HG02678 (cell line): Measurements from ENCODE around the gene UBXN6.

Experiments
- ATAC-seq: cut with Tn5 transposase; IDR thresholded peaks from one replicate; pipeline ENCODE4 v1.9.1; 2021; ENCODE audit warnings: mild to moderate bottlenecking, moderate library complexity; ENCODE audit not compliant: unreplicated experiment

Gene UBXN6, protein sequence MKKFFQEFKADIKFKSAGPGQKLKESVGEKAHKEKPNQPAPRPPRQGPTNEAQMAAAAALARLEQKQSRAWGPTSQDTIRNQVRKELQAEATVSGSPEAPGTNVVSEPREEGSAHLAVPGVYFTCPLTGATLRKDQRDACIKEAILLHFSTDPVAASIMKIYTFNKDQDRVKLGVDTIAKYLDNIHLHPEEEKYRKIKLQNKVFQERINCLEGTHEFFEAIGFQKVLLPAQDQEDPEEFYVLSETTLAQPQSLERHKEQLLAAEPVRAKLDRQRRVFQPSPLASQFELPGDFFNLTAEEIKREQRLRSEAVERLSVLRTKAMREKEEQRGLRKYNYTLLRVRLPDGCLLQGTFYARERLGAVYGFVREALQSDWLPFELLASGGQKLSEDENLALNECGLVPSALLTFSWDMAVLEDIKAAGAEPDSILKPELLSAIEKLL

DNA sequence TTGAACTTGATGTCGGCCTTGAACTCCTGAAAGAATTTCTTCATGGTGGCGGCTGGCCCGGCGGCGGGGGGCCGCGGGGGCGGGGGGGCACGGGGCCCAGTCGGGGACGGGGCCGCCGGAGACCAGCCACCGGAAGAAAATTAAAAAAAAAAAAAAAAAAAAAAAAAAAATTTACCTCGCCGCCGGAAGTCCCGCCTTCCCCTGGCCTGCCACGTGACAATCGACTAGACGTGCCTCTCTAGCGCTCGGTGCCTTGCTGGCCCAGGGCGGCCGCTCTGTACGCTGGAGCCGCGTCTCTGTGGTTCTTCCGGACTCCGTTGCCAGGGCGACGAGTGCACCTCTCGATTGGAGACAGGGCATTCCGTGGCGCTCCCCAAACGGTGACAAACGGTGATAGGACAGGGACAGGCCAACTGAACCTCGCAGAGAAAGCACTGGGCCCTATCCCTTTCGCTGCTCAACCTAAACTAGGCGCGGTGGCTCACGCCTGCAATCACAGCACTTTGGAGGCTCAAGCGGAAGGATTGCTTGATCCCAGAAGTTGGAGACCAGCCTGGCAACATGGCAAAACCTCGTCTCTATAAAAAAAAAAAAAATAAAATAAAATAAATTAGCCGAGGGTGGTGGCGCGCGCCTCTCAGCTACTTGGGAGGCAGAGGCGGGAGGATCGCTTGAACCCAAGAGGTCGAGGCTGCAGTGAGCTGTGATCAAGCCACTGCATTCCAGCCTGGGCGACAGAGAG lies at the start of gene UBXN6:
Gene UBXN6 (minus strand): TSS at position 141 of the 742 bp plus-strand sequence. CDS start 97 bp downstream, at position 44.
- peak; percentile 95 for ATAC-seq

DNA sequence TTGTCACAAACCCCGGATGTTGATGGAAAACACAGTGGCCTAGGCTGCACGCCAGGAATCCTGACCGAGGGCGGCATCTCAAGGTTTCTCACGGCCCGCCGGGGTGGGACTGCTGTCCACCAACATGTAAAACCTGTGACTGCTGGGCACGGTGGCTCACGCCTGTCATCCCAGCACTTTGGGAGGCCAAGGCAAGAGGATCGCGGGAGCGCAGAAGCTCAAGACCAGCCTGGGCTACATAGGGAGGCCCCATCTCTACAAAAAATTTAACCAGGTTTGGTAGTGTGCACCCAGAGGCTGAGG lies 49.5 kb upstream of the UBXN6 start:
- ATAC-seq, result no peak

DNA sequence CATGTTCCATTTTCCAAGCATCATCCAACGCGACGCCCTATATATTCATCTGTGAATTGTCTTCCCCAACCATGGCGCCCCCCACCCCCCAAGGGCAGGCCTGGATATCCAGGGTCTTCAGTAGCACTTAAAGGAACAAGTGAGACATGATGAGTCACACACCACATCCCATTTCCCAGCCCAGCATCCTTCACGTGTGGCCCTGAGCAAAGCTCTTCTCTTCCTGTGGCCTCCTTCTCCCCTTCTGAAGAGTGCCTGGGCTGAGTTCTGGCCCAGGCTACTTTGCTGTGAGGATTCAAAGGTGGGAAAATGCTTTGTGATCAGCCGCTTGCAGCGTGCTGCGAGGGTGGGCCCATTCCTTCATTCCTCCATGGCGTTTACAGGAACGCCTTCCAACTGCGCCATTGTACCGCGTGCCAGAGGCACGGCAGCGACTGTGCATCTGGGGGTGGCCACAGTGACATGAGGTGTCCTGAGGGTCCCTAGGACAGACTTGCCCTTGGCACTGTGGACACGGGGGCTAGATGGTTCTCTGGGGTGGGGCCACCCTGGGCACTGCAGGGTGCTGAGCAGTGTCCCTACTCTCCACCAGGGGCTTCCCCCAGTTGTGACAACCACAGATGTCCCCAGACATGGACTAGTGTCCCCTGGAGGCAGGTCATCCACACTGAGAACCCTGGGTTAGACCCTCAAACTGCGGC lies 49.0 kb upstream of the UBXN6 start:
- ATAC-seq, result no peak

DNA sequence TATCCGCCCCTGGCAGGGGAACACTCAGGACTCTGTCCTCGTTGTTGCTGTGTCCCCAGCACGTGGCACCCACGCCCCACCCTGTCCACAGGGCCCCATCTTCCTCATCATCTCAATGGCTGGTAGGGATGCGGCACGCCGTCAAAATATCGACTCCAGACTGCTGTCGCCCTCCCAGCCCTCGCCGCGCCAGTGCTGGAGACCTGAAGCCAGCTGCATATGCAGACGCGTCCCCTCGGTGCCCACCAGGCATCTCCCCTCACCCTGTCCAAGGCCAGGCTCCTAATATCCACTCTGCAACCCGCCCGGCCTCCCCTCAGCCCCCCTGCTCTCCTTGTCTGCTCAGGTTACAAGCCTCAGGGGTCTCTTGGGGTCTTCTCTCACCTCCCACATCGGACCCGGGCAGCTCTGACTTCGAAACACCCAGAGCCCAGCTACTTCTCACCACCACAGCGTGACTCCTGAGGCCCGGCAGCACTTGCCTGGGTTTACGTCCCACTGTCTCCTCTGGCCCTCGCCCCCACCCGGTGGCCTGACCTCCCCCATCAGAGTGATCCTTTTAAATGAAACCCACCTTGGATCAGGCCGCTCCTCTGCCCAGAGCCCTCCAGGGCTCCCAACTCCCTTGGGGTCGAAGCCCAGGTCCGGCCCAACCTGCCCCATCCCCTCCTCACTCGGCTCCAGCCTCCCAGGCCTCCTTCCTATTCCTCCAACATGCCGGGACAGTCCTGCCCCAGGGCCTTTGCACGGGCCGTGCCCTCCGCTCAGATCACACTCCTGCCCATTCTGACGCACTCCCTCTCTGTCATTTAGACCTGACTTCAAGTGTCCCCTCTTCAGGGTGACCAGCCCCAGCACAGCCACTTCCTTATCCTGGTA lies 48.2 kb upstream of the UBXN6 start:
- no peak for ATAC-seq

DNA sequence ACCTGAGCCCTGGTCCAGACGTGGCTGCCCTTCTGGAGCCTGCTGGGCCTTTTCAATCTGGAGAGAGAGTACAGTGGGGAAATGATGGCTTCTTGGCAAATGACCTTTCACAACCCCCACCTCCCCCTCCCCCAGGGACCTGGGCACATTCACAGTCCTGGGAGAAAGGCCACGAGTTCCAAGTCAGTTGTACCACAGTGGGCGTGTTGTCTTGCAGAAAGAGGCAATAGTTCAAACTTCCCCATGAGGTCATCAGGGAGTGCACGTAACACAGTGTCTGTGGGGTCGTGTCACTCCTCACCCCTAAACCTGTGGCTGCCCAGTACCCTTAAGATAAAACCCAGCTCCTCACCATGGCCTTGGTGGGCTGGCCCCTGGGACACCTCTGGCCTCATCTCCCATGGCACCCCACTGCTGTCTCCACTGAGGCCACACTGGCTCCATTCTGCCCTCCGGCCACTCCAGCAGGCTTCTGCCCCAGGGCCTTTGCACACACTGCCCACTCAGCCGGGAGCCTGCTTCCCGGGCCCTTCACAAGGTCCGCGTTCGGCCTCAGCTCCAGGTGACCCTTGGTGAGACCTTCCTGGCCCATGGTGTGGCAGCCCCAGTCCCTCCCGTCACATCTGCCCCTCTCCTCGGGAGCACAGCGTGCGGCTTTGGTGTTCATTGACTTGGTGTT lies 47.4 kb upstream of the UBXN6 start:
- ATAC-seq, result no peak

DNA sequence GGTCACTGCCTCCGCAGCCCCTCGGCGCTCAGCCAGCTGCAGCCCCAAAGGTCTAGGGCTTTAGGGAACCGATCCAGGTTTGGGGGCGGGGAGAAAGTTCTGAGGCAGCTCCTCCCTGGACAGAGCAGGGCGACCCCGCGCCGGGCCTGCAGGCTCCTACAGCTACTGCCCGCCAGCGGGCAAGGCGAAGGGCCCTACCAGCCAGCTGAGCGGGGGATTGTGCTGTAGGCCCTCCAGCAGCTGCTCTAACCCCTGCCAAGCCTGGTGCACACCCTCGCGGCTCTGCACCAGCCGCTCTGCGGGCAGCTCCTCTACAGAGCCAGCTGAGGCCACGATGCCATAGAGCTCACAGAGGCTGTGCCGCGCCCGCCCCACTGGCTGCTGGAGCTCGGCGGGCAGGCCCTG lies 46.7 kb upstream of the UBXN6 start:
- no peak for ATAC-seq

DNA sequence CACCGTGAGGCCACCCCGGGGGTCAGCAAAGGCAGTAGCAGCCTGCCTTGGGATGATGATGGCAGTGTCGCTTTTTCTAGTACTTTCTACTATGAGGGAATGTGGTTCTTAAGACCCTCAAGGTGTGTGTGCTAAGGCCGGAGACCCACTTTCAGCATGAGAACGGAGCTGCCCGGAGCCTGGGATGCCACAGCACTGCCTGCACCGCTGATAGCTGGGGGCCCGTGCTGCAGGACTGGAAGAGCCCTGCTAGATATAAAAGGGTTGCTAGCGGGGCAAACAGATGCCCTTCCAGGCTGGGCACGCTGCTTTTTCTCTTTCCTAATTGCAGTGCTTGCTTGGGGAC lies 46.2 kb upstream of the UBXN6 start:
- no peak for ATAC-seq

DNA sequence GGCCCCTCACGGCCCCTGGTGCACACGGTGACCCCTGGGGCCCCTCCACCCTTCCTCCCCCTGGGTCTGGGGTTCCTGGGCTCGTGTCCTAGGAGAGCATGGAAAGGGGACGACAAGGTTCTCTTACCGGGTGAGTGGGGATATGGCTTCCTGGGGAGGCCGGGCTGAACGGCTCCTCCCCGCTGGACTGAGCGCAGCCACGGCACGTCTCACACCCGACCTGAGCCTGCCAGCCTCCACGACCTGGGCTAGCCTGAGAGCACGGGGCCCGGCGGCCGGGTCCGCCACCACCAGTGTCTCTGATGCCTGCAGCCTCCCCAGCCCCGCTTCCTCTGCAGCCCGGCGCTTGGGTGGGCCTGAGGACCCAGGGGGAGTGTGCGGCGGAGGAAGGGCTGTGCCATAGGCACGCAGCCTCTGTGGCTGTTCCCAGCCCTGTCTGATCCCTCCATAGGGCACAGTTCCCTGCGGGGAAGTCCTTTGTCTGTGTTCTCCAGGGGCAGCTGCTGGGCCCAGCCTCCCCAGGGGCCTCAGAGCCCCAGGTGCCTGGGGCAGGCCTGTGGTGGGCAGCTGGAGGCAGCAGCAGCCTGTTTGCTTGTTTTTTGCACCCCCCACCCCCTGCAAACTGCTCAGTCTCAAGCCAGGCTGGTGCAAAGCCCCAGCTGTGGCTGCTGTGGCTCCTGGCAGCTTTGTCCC lies 45.7 kb upstream of the UBXN6 start:
- no peak for ATAC-seq

DNA sequence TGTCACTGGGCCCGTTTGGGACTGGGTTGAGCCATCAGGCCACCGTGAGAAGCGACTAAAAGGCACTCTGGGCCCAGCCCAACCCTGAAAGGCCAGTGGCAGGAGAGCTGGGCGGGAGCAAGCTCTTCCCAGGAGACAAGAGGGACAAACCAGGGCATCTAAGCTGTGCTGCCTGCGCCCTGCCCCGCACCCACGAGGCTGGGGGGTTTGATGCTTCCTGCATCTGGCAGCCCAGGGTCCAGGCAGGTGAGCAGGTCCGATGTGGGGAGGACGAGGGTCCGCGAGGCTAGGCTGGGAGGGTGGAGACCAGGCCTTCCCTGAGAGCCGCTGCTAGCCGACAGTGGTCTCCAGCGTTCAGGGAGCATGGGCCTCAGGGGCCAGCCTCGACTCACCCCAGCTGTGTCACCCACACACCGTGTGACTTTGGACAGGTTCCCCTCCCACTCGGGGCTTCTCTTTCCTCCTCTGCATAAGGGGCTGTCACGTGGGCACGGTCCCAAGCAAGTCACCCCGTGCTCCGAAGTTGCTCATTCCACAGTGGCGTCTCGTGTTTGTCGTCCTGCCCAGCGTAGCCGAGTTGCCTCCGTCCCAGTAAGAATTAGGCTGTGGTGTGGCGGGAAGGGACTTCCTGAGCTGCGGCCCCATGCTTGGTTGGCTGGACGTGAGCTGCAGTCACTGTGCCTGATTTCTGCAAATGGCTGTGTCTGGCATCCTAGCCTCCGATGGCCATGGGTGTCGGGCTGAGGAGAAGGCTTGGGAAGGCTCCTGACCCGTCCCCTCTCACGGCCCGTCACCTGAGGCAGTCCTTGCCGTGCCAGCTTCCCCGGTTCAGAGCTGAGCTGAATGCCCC lies 44.9 kb upstream of the UBXN6 start:
- ATAC-seq, result no peak

DNA sequence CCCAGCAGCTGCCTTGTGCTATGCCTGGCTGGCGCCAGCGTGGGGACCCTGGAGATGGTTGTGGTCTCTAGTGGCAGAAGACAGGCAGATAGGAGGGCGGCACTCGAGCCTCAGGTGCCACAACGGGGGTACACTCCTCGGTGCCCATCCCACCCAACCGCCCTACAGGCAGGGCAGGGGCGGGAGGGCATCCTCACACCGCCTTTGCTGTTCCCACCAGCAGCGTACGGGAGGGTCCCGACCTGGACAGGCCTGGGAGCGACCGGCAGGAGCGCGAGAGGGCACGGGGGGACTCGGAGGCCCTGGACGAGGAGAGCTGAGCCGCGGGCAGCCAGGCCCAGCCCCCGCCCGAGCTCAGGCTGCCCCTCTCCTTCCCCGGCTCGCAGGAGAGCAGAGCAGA lies 44.1 kb upstream of the UBXN6 start:
- no peak for ATAC-seq

DNA sequence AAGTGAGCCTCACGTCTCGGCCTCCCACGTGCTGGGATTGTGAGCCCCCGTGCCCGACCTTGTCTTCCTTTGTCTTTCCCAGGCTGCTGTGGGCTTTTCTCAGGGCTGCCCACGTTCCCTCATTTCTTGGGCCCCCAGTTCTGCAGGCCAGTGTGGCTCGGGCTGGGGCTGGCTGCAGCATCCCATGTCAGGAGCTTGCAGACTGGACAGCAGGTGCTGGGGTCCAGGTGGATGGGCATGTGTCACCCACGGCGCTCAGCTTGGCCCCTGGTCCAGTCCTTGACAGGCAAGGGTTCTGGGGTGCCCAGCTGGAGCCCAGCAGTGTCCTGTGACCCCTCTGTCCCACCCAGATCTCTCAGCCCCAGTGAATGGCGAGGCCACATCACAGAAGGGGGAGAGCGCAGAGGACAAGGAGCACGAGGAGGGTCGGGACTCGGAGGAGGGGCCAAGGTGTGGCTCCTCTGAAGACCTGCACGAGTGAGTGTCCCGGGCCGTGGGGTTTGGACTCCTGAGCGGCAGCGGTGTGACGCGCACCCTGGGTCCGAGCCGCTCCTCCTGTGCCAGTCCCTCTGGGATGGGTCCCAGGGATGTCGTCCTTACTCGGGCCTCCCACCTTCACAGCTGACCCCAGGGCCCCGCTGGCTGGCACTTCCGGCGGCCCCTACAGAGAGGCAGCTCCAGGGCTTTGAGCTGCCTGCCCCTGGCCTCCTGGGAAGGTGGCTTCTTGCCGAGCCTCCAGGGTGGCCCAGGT lies 43.4 kb upstream of the UBXN6 start:
- no peak for ATAC-seq

DNA sequence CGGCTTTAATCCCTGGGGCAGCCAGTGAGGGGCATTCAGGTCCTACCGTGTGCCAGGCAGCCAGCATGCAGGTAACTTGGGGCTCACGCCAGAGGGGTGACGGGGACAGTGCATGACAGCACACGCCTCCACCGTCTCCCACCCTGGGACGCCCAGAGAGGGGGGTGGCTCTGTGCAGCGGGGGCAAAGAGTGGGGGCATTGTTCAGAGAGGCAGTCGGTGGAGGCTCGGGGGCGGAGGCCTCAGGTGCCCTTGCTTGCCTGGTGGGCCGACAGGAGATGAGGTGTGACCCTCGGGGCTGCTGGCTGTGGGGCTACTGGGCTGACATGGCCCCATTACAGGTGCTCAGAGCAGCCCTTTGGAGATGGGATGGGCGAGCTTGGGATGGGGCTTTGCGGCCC lies 42.3 kb upstream of the UBXN6 start:
- ATAC-seq, result no peak

DNA sequence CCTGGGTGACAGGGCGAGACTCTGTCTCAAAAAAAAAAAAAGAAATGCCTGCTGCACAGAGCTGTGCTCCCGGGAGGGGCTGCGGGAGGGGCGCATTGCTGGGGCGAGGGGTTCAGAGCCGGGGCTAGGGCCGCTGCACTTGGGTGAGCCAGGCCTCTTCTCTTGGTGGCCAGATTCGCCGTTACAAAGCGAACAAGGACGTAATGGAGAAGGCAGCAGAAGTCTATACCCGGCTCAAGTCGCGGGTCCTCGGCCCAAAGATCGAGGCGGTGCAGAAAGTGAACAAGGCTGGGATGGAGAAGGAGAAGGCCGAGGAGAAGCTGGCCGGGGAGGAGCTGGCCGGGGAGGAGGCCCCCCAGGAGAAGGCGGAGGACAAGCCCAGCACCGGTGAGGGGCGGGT lies 41.7 kb upstream of the UBXN6 start:
- no peak for ATAC-seq

DNA sequence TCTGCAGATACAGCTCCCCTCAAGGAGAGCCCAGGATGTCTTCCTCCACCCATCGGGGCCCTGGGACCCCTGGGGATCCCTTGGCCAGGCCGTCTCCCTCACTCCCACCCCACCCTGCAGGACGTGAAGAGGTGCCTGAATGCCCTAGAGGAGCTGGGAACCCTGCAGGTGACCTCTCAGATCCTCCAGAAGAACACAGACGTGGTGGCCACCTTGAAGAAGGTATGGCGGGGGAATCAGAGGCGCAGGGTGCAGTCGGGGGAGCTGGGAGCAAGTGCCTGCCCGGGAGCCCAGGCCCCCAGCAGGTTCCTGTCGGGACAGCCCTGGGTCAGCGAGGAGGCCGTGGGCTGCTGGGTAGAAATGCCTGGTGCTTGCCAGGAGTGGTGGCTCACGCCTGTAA lies 41.1 kb upstream of the UBXN6 start:
- ATAC-seq, result no peak

DNA sequence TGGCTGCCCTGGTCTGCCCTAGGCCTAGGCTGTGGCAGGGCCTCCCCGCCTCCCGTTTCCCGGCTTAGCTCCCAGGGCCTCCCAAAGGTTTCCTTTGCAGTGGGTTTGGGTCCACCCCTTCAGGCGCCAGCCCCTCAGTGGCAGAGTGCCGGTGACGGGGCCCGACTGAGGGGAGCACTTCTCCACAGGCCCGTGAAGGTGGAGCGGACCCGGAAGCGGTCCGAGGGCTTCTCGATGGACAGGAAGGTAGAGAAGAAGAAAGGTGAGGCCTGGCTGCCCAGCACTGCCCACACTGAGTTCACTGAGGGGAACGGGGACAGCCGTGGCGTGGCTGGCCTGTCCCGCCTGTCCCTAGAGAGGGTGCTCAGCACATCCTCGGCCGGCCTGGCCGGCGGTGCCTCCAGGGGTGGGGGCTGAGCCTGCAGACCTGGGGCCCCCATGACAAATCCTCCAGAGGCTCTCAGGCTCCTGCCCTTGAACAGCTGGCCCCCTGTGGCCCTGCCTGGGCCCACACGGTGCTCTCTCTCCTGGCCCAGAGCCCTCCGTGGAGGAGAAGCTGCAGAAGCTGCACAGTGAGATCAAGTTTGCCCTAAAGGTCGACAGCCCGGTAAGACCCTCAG lies 40.3 kb upstream of the UBXN6 start:
- no peak for ATAC-seq

DNA sequence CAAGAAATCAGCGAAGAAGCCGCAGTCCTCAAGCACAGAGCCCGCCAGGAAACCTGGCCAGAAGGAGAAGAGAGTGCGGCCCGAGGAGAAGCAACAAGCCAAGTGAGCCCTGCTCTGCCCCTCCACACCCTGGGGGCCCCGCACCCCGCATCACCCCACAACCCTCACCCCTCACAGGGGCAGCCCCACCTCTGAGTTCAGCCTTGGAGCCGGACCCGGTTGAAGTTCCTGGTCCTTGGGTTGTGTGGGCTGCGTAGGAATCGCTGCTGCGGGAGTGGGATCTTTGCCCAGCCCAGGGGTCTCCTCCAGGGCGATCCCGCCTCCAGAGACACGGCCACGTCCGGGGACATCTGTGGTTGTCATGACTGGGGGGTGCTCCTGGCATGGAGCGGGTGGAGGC lies 38.7 kb upstream of the UBXN6 start:
- ATAC-seq, result no peak

DNA sequence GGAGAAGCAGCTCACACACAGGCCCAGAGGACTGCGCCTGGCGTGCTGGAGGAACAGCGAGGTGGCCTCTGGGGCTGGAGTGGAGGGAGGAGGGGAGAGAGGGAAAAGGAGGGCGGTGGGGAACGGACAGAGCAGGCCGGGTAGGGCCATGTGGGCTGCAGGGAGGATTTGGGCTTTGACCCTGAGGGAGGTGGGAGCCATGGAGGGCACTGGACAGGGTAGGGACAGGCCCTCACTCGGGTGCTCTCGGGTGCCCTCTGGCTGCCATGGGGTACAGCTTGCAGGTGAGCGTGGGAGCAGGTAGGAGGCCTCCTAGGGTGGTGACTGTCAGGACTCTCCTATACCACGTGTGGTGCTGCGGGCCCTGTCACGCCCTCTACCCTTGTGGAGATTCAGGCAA lies 37.9 kb upstream of the UBXN6 start:
- ATAC-seq, result no peak

DNA sequence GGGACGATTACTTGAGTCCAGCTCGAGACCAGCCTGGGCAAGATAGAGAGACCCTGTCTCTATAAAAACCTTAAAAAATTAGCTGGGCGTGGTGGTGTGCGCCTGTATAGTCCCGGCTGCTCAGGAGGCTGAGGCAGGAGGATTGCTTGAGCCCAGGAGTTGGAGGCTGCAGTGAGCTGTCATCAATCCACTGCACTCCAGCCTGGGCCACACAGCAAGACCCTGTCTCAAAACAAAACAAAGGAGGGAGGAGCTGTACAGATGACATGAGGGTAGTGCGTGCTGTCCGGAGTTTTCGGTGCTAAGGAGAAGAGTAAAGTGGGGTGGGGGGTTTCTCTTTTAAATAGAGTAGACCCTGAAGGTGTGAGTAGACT lies 37.1 kb upstream of the UBXN6 start:
- ATAC-seq, result no peak
